Esophagus squamous epithelium (tissue), 5 donors: Measurements from ENCODE around the gene TOX3. TPM values are rescaled to one million over a fixed set of nuclear protein-coding genes. Genes with fewer than 3 reads are reported as not detected.

Experiments
- DNase-seq: peaks from one replicate; lab custom pipeline; 2025; lab: John Stamatoyannopoulos, UW
- H3K27ac ChIP-seq, 4 donors: fragments of 200-600 bp; sonication (generic); one replicate each; pipeline ENCODE4 v1.5.1; 2016 to 2019; ENCODE audit warnings: mild to moderate bottlenecking in 1 of 4
- H3K27me3 ChIP-seq, 4 donors: fragments of 200-600 bp; sonication (generic); 1 replicate in 3 of 4; 2 replicates in 1 of 4; pipeline versions ENCODE4 v1.5.1 to v1.6.0; 2017 to 2021; ENCODE audit warnings: antibody characterized with exemption in 1 of 4
- H3K36me3 ChIP-seq, 3 donors: fragments of 200-600 bp; sonication (generic); one replicate each; pipeline ENCODE4 v1.5.1; 2016 to 2019
- H3K4me1 ChIP-seq, 3 donors: fragments of 200-600 bp; sonication (generic); one replicate each; pipeline ENCODE4 v1.5.1; 2017 to 2019
- H3K4me3 ChIP-seq, 4 donors: fragments of 200-600 bp; sonication (generic); 1 replicate in 3 of 4; 2 replicates in 1 of 4; pipeline ENCODE4 v1.5.1; 2016 to 2019; ENCODE audit warnings: mild to moderate bottlenecking in 2 of 4, moderate library complexity in 1 of 4
- H3K9me3 ChIP-seq, 3 donors: fragments of 200-600 bp; sonication (generic); one replicate each; pipeline ENCODE4 v1.5.1; 2016 to 2019
- POLR2A ChIP-seq, 4 donors: fragments of 450-650 bp; IDR thresholded peaks; one replicate each; pipeline ENCODE4 v1.6.1; 2017; ENCODE audit warnings: antibody characterized with exemption in 4 of 4, mild to moderate bottlenecking in 4 of 4, moderate library complexity in 3 of 4
- WGBS, 2 donors: methylation state at CpG; one replicate each; pipeline ENCODE4 v1.1.5; 2018; 5-methylcytosine and 5-hydroxymethylcytosine counted together
- intact Hi-C: fragments of 100-400 bp; cut with DNase I; formaldehyde crosslinking; loops from one replicate; pipeline ENCODE4 v1.15.0; 2022
- total RNA-seq, 4 donors: library from RNA; depleted of rRNA; stranded (reverse); fragments of >200 nt; gene quantifications; one replicate each; pipeline ENCODE4 v1.1.0, GENCODE V29; 2016
- TF ChIP-seq, protein P1 (sequence below), 6 experiments: fragments of 450-650 bp in 4 of 6; fragments of 200-600 bp in 2 of 6; sonication (generic) in 2 of 6; IDR thresholded peaks; one replicate each; pipeline ENCODE4 v1.5.1; 2016 to 2019; ENCODE audit warnings: antibody characterized with exemption in 6 of 6, mild to moderate bottlenecking in 4 of 6, moderate library complexity in 4 of 6
- donor health status: DM: yes; HTN: yes; CAD: no.

TOX3 gene
- total RNA-seq, 4 donors from 2014 or later: 0.09 to 1.1 (median 0.11) TPM; not detected in 1

DNA sequence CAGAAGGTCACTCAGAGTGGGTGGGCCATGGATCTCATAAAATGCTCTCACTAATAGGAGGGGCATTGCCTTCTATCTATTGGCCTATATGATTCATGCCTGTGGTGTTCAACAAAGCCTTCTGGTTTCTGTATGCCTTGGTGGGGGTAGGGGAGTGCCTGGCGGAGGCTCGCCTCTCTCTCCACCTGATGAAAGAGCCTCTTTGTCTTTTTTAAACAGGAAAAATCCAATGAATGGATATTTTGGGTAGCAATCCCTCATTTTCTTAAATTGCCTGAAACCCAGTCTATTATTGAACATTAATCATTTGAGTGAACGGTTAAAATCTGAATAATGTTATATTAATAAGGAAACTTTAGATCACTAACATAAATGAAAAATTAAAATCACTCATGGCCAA lies 90.6 kb downstream of the TOX3 start:
- no peak for TF ChIP-seq POLR2A (IDR thresholded peaks at IDR 0.05)
- TF ChIP-seq, protein P1, sequence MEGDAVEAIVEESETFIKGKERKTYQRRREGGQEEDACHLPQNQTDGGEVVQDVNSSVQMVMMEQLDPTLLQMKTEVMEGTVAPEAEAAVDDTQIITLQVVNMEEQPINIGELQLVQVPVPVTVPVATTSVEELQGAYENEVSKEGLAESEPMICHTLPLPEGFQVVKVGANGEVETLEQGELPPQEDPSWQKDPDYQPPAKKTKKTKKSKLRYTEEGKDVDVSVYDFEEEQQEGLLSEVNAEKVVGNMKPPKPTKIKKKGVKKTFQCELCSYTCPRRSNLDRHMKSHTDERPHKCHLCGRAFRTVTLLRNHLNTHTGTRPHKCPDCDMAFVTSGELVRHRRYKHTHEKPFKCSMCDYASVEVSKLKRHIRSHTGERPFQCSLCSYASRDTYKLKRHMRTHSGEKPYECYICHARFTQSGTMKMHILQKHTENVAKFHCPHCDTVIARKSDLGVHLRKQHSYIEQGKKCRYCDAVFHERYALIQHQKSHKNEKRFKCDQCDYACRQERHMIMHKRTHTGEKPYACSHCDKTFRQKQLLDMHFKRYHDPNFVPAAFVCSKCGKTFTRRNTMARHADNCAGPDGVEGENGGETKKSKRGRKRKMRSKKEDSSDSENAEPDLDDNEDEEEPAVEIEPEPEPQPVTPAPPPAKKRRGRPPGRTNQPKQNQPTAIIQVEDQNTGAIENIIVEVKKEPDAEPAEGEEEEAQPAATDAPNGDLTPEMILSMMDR (IDR thresholded peaks at IDR 0.05): no peak
- WGBS, 2 donors: 76 to 93% methylated on average over 3 of the region's 3 CpGs
- intact Hi-C loops: no loop called here
- Histone ChIP-seq H3K4me1 (no peaks in the 10 kb centered on the region), H3K27ac (no peak overlapping the region), H3K27me3 (no peaks in the 10 kb centered on the region), H3K36me3 (no peaks in the 10 kb centered on the region), H3K4me3 (no peak overlapping the region), H3K9me3 (no peaks in the 10 kb centered on the region)
- no peak for DNase-seq

DNA sequence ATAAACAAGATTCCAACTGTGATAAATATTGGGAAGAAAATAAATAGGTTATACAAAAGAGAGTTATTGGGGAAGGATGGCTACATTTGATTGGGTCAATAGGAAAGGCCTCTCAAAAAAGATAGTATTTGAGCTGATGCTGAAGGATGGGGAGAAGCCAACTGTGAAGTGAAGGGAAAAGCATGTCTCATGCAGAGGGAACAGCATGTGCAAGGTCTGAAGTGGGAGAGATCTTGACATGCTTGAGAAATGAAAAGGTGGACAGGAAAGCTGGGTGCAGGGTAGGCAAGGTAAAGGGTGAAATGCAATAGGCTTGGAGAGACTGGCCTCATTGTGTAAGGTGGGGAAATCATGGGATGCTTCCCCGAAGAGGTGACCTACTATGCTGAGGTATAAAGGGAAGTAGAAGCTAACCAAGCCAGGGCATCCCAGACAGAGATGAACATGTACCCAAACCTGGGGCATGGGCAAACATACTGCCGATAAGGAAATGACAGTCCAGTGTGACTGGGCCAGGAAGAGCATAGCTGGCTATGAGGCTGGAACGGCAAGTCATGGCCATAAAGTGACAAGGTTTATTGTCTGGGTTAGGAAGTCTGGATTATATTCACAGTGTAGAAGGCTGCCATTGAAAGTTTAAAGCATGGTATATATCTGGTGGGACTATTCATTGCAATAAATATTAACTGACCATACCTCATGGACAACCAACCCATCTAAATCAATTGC lies 91.2 kb downstream of the TOX3 start:
- H3K27ac ChIP-seq: no peak overlapping the region
- intact Hi-C loops: no loop called here

DNA sequence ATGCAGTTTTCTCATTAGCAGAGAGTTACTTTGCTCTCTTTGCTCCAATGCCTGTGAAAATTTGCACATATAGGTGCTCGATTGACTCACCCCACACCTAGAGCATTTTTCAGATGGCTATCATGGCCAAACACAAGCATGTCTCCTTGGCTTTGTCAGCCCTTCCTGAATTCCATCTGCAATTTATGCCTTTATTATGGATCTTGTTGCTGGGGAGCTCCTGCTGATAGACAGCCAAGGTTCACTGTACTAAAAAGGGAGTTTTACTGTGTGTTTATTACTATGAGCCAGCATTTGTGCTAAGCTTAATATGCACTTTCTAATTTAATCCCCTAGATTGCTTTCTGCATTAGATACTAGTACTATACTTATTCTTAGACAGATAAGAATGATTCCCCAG lies 93.3 kb downstream of the TOX3 start:
- no peaks in the 10 kb centered on the region for H3K4me1 ChIP-seq
- no peak overlapping the region for H3K4me3 ChIP-seq
- no peaks in the 10 kb centered on the region for H3K36me3 ChIP-seq
- TF ChIP-seq POLR2A (IDR thresholded peaks at IDR 0.05): no peak
- TF ChIP-seq, protein P1 (IDR thresholded peaks at IDR 0.05): no peak
- intact Hi-C loops: no loop called here
- no peak for DNase-seq
- H3K9me3 ChIP-seq: no peaks in the 10 kb centered on the region
- WGBS, 2 donors: 47 to 50% methylated on average over 1 of the region's 1 CpG
- no peak overlapping the region for H3K27ac ChIP-seq
- no peaks in the 10 kb centered on the region for H3K27me3 ChIP-seq

More for the DNA sequence above, 91.2 kb downstream of the TOX3 start:
- 80 to 96% methylated on average over 3 of the region's 3 CpGs for WGBS, 2 donors
- Histone ChIP-seq H3K9me3 (no peaks in the 10 kb centered on the region), H3K36me3 (no peaks in the 10 kb centered on the region), H3K4me3 (no peak overlapping the region), H3K27me3 (no peaks in the 10 kb centered on the region), H3K4me1 (no peaks in the 10 kb centered on the region)
- no peak for TF ChIP-seq POLR2A (IDR thresholded peaks at IDR 0.05)
- no peak for DNase-seq

DNA sequence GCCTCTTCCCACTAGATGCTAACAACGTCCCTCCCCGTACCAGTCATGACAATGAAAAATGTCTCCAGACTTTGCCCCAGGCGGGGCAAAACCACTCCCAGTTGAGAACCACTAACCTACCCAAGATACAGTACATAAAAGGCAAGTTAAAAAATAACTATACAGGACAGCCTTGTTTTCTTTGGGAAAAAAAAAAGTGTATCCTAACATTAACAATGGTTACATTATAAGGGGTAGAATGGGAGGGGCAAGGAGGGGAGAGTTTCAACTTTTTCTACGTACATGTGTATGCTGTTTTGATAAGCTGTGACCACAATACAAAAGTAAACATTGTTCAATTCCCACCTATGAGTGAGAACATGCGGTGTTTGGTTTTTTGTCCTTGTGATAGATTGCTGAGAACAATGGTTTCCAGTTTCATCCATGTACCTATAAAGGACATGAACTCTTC lies 94.9 kb downstream of the TOX3 start:
- TF ChIP-seq POLR2A (IDR thresholded peaks at IDR 0.05): no peak
- TF ChIP-seq, protein P1 (IDR thresholded peaks at IDR 0.05): no peak
- WGBS, 2 donors: 70 to 73% methylated on average over 5 of the region's 5 CpGs
- intact Hi-C loops: no loop called here
- Histone ChIP-seq H3K4me1 (no peaks in the 10 kb centered on the region), H3K36me3 (no peaks in the 10 kb centered on the region), H3K27me3 (no peaks in the 10 kb centered on the region), H3K9me3 (no peaks in the 10 kb centered on the region), H3K4me3 (no peak overlapping the region), H3K27ac (no peak overlapping the region)
- no peak for DNase-seq

DNA sequence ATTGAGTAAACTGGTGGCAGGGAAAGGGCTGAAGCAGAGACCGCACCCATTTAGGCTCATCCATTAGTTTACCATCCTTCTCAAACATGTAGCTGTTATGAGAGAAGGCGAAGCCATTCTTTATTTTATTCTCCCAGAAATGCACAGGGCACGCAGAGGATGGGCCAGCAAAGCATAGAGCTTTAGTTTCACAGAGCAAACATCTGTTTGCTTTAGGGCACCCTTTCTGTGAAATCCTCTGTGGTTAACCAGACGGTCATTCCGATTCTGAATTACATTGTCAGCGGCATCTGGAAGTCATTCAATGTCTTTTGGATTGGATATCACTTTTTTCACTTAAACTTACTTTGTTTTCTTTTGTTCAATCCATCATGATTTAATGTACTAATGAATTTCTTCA lies 96.0 kb downstream of the TOX3 start:
- H3K36me3 ChIP-seq: no peaks in the 10 kb centered on the region
- no peak for DNase-seq
- no peak overlapping the region for H3K4me3 ChIP-seq
- no peak for TF ChIP-seq POLR2A (IDR thresholded peaks at IDR 0.05)
- TF ChIP-seq, protein P1 (IDR thresholded peaks at IDR 0.05): no peak
- H3K27me3 ChIP-seq: no peaks in the 10 kb centered on the region
- 75 to 83% methylated on average over 6 of the region's 6 CpGs for WGBS, 2 donors
- H3K4me1 ChIP-seq: no peaks in the 10 kb centered on the region
- no peak overlapping the region for H3K27ac ChIP-seq
- intact Hi-C loops: no loop called here
- no peaks in the 10 kb centered on the region for H3K9me3 ChIP-seq
